AG09309 (cell line): ENCODE results near the gene ZNF610.
A peak's percentile ranks its signal among the peaks of the same experiment; 100 is the strongest.

Source experiments
- DNase-seq: peaks from one replicate; pipeline ENCODE4 v3.0.0-alpha.2; 2010; ENCODE audit warnings: low read depth
- H3K4me3 ChIP-seq: 2 replicates; pipeline ENCODE4 v1.5.1; 2011; ENCODE audit warnings: mild to moderate bottlenecking, low read depth, low read length, moderate library complexity; ENCODE audit not compliant: control insufficient read depth
- CTCF ChIP-seq: IDR thresholded peaks from 2 replicates; pipeline ENCODE4 v1.5.1; 2011; ENCODE audit warnings: mild to moderate bottlenecking, low read depth, low read length, inconsistent platforms; ENCODE audit not compliant: insufficient read depth, control insufficient read depth; ENCODE audit errors: missing control alignments

The ZNF610 gene

GRCh38 chr19:52397310-52398080, 61.5 kb downstream of the ZNF610 start, which contains the start of gene ZNF528:
ZNF528 (plus strand) TSS chr19:52397849; CDS start chr19:52402014, 4,165 bp downstream.
- no peak for TF ChIP-seq CTCF
- peak; percentile 55 for DNase-seq
- peak within 1 kb of the TSS; percentile 84 for H3K4me3 ChIP-seq

- TF ChIP-seq CTCF: no peak
- peak overlapping the region; percentile 84 for H3K4me3 ChIP-seq
- DNase-seq: no peak
Observed at GRCh38 chr19:52398081-52398441, 62.0 kb downstream of the ZNF610 start.

- no peak overlapping the region for H3K4me3 ChIP-seq
- DNase-seq: no peak
- no peak for TF ChIP-seq CTCF
Observed at GRCh38 chr19:52410276-52410675, 74.2 kb downstream of the ZNF610 start.

- TF ChIP-seq CTCF: no peak
- H3K4me3 ChIP-seq: no peak overlapping the region
- no peak for DNase-seq
Observed at GRCh38 chr19:52415711-52416110, 79.7 kb downstream of the ZNF610 start.
